Mucosa of stomach (tissue), 1 donor: ENCODE results near the gene ID1.

ENCODE experiments used
- H3K27me3 ChIP-seq: one replicate; pipeline ENCODE4 v1.7.0; 2013; ENCODE audit warnings: mild to moderate bottlenecking, low read length; ENCODE audit not compliant: control insufficient read depth, insufficient read depth
- H3K36me3 ChIP-seq: one replicate; pipeline ENCODE4 v1.7.0; 2013; ENCODE audit warnings: low read length; ENCODE audit not compliant: control insufficient read depth, insufficient read depth
- H3K4me1 ChIP-seq: one replicate; pipeline ENCODE4 v1.7.0; 2013; ENCODE audit warnings: mild to moderate bottlenecking, low read length; ENCODE audit not compliant: control insufficient read depth, insufficient read depth
- H3K4me3 ChIP-seq: one replicate; pipeline ENCODE4 v1.7.0; 2013; ENCODE audit warnings: low read length
- H3K9ac ChIP-seq: one replicate; pipeline ENCODE4 v1.7.0; 2013; ENCODE audit warnings: mild to moderate bottlenecking, low read length, moderate library complexity
- H3K9me3 ChIP-seq: one replicate; pipeline ENCODE4 v1.7.0; 2013; ENCODE audit warnings: mild to moderate bottlenecking, low read length, moderate library complexity; ENCODE audit not compliant: control insufficient read depth
- donor health status: Pancreatic carcinoma.

The ID1 gene

GRCh38 chr20:31605031-31605901 is at the start of gene ID1:
ID1 (plus strand) TSS chr20:31605289; CDS start chr20:31605388, 99 bp downstream.
- no peaks in the 10 kb centered on the region for H3K9me3 ChIP-seq
- peak within 1 kb of the TSS; percentile 91 for H3K4me3 ChIP-seq
- H3K27me3 ChIP-seq, result peaks cover 4% of the 10 kb centered on the region
- peaks cover 55% of the 10 kb centered on the region for H3K4me1 ChIP-seq
- peak within 1 kb of the TSS; percentile 83 for H3K9ac ChIP-seq
- peaks cover 14% of the 10 kb centered on the region for H3K36me3 ChIP-seq

- Histone ChIP-seq H3K4me3 (no peak overlapping the region), H3K27me3 (no peaks in the 10 kb centered on the region), H3K36me3 (peaks cover 10% of the 10 kb centered on the region), H3K9ac (no peak overlapping the region), H3K4me1 (peaks cover 31% of the 10 kb centered on the region), H3K9me3 (no peaks in the 10 kb centered on the region)
Observed at GRCh38 chr20:31559704-31560093, 45.4 kb upstream of the ID1 start.

DNA sequence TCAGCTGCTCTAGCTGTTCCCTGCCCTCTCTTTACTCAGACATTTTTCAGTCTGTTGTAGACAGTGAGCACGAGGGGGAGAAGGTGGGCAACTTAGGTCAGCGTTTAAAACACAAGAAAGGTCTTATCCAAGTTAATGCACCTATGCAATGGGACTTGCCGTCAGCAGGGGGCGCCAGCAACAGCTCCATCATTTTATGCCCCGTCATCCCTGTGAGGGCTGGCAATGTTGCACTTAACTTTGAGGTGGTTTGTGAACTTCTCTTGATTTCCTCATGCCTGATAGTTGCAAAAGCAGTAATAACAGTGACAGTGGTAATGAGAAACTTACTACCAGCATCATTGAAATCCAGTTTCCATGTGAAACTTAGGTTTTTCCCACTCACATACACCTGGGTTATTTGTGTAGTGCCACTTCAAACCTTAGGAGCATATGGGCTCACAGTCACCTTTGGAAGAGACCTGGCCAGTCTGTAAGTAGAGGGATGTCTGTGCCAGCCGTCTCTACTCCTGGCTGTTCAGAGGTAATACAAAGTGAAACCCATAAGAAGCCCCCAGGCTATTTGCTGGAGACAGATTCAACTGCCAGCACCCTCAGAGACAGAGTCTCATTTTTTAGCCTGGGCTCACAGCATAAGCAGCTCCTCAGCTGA is 44.9 kb upstream of the ID1 start:
- H3K36me3 ChIP-seq, result peaks cover 10% of the 10 kb centered on the region
- H3K9me3 ChIP-seq, result no peaks in the 10 kb centered on the region

DNA sequence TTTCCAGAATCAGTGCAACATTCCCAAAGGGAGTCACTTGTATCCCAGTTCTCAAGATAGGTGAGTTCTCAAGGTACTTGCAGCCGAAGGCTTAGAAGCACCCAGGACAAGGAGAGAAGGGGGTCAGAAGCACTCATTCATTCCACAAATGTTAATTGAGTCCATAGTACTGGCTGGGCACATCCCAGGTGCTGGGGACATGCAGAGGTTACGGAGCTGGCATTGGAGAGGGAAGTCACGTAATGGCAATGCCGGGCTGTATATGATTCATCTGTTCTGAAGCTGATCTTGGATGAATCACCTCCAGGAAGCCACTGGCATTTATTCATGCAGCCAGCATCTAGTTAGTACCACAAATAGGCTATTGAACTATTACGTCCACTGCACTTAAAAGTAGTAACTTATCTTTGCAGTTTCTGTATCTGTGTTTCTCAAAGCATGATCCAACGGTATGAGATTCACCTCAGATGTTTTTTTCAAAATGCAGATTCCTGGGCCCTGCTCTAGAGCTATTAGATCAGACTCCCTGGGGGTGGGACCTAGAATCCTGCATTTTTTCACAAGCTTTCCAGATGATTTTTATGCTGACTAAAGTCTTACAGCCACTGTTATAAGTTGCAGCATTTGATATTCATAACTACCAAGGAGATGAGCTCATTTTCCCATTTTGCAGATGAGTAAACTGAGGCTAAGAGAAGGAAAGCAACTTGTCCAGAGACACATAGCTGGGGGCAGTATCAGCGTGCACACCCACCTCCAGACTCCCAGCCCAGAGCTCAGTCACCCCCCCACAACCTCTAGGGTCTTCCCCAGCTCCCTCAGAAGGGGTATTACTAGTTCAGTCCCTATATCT is 44.1 kb upstream of the ID1 start:
- Histone ChIP-seq H3K4me1 (peaks cover 38% of the 10 kb centered on the region), H3K9ac (no peak overlapping the region), H3K27me3 (no peaks in the 10 kb centered on the region), H3K36me3 (peaks cover 15% of the 10 kb centered on the region), H3K4me3 (no peak overlapping the region), H3K9me3 (no peaks in the 10 kb centered on the region)

More for the DNA sequence above, 44.9 kb upstream of the ID1 start:
- Histone ChIP-seq H3K27me3 (no peaks in the 10 kb centered on the region), H3K4me1 (peaks cover 31% of the 10 kb centered on the region), H3K9ac (no peak overlapping the region), H3K4me3 (no peak overlapping the region)

DNA sequence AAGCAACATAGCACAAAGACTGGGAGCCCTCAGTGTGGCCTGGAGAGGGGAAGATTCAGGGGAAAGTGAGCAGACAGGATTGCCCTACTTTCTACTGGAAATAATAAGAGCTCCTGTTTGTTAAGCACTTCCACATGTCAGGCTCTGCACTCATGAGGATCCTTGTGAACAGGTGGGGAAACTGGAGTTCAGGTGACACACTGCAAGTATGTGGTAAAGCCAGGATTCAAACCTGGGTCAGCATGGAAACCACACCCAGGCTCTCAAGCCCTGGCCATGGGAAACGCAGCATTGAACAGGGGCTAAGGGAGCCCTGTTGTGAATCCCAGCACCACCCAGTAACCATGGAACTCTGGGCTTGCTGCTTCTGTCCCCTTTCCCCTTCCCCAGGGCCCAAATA is 42.8 kb upstream of the ID1 start:
- no peak overlapping the region for H3K4me3 ChIP-seq

DNA sequence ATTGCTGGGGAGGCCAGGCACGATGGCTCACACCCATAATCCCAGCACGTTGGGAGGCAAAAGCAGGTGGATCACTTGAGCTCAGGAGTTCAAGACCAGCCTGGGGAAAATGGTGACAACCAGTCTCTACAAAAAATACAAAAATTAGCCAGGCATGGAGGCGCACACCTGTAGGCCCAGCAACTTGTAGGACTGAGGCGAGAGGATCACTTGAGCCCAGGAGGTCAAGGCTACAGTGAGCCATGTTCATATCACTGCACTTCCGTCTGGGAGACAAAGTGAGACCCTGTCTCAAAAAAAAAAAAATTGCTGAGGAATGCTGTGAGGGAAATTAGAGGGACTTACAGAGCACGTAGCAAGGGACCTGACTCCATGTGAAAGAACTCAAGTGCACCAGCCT is 40.8 kb upstream of the ID1 start:
- no peaks in the 10 kb centered on the region for H3K9me3 ChIP-seq
- H3K4me3 ChIP-seq, result no peak overlapping the region
- H3K36me3 ChIP-seq, result peaks cover 15% of the 10 kb centered on the region
- no peaks in the 10 kb centered on the region for H3K27me3 ChIP-seq
- H3K4me1 ChIP-seq, result peaks cover 66% of the 10 kb centered on the region
- H3K9ac ChIP-seq, result no peak overlapping the region

More for the DNA sequence above, 42.8 kb upstream of the ID1 start:
- H3K27me3 ChIP-seq, result no peaks in the 10 kb centered on the region
- no peaks in the 10 kb centered on the region for H3K9me3 ChIP-seq
- peaks cover 50% of the 10 kb centered on the region for H3K4me1 ChIP-seq
- H3K36me3 ChIP-seq, result peaks cover 15% of the 10 kb centered on the region
- no peak overlapping the region for H3K9ac ChIP-seq

DNA sequence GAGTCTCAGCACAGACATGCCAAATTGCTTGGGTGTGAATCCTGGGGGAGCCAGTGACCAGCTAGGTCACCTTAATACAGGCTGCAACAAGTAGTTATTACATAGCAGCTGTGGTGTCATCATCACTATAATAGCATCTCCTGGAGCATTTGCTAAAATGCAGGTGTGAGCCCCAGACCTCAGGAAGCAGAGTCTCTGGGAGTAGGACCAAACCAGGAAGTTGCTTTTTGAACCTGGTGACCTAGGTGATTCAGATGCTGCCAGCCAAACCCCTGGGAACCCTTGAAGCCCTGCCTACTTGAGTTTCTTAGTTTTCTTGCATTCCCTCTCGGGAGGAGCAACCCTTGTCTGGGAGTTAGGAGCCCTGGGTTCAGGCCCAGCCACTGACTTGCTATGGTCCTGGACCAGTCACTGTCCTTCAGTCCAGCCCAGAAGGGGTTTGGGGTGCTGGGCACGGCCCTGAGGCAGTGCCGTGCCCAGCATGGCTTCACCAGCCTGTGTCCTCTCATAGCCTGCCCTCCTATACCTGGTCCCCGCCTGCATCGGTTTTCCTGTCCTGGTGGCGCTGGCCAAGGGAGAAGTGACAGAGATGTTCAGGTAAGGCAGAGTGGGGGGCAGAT is 39.3 kb upstream of the ID1 start:
- no peak overlapping the region for H3K4me3 ChIP-seq
- H3K36me3 ChIP-seq, result peaks cover 15% of the 10 kb centered on the region
- H3K4me1 ChIP-seq, result peaks cover 74% of the 10 kb centered on the region
- H3K9me3 ChIP-seq, result no peaks in the 10 kb centered on the region
- H3K9ac ChIP-seq, result peak overlapping the region; percentile 6
- H3K27me3 ChIP-seq, result no peaks in the 10 kb centered on the region

- H3K27me3 ChIP-seq, result no peaks in the 10 kb centered on the region
- H3K9ac ChIP-seq, result peak overlapping the region; percentile 6
- peaks cover 14% of the 10 kb centered on the region for H3K36me3 ChIP-seq
- H3K9me3 ChIP-seq, result no peaks in the 10 kb centered on the region
- peaks cover 75% of the 10 kb centered on the region for H3K4me1 ChIP-seq
- no peak overlapping the region for H3K4me3 ChIP-seq
Observed at GRCh38 chr20:31566319-31566657, 38.8 kb upstream of the ID1 start.

GRCh38 chr20:31566658-31567379 is 38.3 kb upstream of the ID1 start:
- H3K4me3 ChIP-seq, result no peak overlapping the region
- peaks cover 9% of the 10 kb centered on the region for H3K36me3 ChIP-seq
- H3K9me3 ChIP-seq, result no peaks in the 10 kb centered on the region
- no peaks in the 10 kb centered on the region for H3K27me3 ChIP-seq
- H3K9ac ChIP-seq, result peak overlapping the region; percentile 6
- peaks cover 71% of the 10 kb centered on the region for H3K4me1 ChIP-seq

DNA sequence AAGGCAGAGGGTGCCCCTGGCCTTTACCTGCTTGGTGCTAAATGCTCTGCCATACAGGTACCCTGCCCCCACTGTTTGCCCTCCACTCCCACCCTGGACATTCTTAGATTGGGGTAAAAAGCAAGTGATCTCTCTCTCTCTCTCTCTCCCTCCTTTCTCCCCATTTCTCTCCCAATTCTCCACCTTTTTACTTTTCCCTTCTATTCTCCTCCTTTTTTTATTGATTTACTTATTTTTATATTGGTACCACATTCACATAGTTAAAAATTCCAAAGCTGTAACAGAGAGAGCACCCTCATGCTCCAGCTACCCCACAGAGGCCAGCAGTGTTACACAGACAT is 37.7 kb upstream of the ID1 start:
- H3K4me3 ChIP-seq, result no peak overlapping the region
- peaks cover 73% of the 10 kb centered on the region for H3K4me1 ChIP-seq
- peaks cover 5% of the 10 kb centered on the region for H3K36me3 ChIP-seq
- peak overlapping the region; percentile 6 for H3K9ac ChIP-seq
- no peaks in the 10 kb centered on the region for H3K9me3 ChIP-seq
- no peaks in the 10 kb centered on the region for H3K27me3 ChIP-seq

DNA sequence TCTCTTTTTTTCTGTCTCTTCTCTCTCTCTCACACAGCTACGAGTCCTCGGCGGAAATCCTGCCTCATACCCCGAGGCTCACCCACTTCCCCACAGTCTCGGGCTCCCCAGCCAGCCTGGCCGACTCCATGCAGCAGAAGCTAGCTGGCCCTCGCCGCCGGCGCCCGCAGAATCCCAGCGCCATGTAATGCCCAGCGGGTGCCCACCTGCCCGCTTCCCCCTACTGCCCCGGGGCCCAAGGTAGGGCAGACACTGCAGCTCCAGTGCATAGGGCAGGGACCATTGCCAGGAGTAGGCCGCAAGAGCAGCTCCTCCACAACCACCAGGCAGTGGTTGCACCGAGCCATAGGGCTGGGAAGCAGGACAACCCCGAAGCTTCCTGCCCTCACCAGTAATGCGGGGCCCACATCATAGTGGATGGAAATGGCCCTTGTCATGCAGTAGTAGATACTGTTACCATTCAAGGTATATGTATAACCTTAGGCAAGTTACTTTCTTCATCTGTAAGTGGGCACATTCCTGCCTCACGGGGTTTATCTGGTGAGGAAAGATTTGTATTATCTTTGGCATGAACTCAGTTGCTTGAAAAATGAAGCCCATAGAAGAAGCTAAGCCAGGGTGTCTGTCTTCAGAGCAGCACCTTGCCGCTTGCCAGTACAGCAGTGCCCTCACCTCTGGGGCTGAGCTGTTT is 36.9 kb upstream of the ID1 start:
- Histone ChIP-seq H3K4me3 (no peak overlapping the region), H3K4me1 (peaks cover 69% of the 10 kb centered on the region), H3K27me3 (no peaks in the 10 kb centered on the region), H3K9ac (no peak overlapping the region), H3K9me3 (no peaks in the 10 kb centered on the region), H3K36me3 (peaks cover 5% of the 10 kb centered on the region)
